NCI-H1092 treated with DMSO at 0.1 percent for 48 hours (cell line): ENCODE measurements around the gene HS6ST3.
"Not testable (repeated sequence)": the region's sequence is repeated elsewhere in the genome, so short reads cannot be mapped to it uniquely, and the experiment has no call there.

ENCODE experiments used
- DNase-seq: peaks from one replicate; lab custom pipeline; 2025; lab: John Stamatoyannopoulos, UW

Gene HS6ST3

GRCh38 chr13:96091164-96092117 is 1.5 kb downstream of the HS6ST3 start:
- peak; percentile 51 for DNase-seq

- DNase-seq, result no peak
These were observed 3.5 kb downstream of the HS6ST3 start for GRCh38 chr13:96093296-96094006.

- no peak for DNase-seq
These were observed 10.7 kb downstream of the HS6ST3 start for GRCh38 chr13:96100457-96101220.

GRCh38 chr13:96104516-96104915 is 14.6 kb downstream of the HS6ST3 start:
- no peak for DNase-seq

GRCh38 chr13:96108072-96108471 is 18.2 kb downstream of the HS6ST3 start:
- DNase-seq, result not testable (repeated sequence)

GRCh38 chr13:96109125-96109524 is 19.2 kb downstream of the HS6ST3 start:
- DNase-seq, result no peak

- no peak for DNase-seq
These were observed 23.0 kb downstream of the HS6ST3 start for GRCh38 chr13:96112936-96113335.

GRCh38 chr13:96115368-96115767 is 25.5 kb downstream of the HS6ST3 start:
- DNase-seq, result not testable (repeated sequence)

GRCh38 chr13:96119921-96120320 is 30.0 kb downstream of the HS6ST3 start:
- DNase-seq, result no peak

GRCh38 chr13:96130818-96131340 is 41.0 kb downstream of the HS6ST3 start:
- DNase-seq, result no peak

- DNase-seq, result no peak
These were observed 51.1 kb downstream of the HS6ST3 start for GRCh38 chr13:96141032-96141431.

GRCh38 chr13:96159725-96160124 is 69.8 kb downstream of the HS6ST3 start:
- DNase-seq, result no peak

- no peak for DNase-seq
These were observed 71.2 kb downstream of the HS6ST3 start for GRCh38 chr13:96161141-96161540.

- DNase-seq, result no peak
These were observed 75.9 kb downstream of the HS6ST3 start for GRCh38 chr13:96165840-96166239.

GRCh38 chr13:96172066-96172465 is 82.2 kb downstream of the HS6ST3 start:
- DNase-seq, result no peak

- DNase-seq, result no peak
These were observed 88.9 kb downstream of the HS6ST3 start for GRCh38 chr13:96178759-96179158.

GRCh38 chr13:96179309-96179708 is 89.4 kb downstream of the HS6ST3 start:
- no peak for DNase-seq

- no peak for DNase-seq
These were observed 92.0 kb downstream of the HS6ST3 start for GRCh38 chr13:96181911-96182310.

- DNase-seq, result no peak
These were observed 95.9 kb downstream of the HS6ST3 start for GRCh38 chr13:96185818-96186217.

- no peak for DNase-seq
These were observed 101.5 kb downstream of the HS6ST3 start for GRCh38 chr13:96191367-96191766.

GRCh38 chr13:96193728-96194310 is 103.9 kb downstream of the HS6ST3 start:
- no peak for DNase-seq

GRCh38 chr13:96198038-96198437 is 108.1 kb downstream of the HS6ST3 start:
- DNase-seq, result no peak
